PC-9 (cell line): Measurements from ENCODE around the gene TACC3. TPM values are rescaled to one million over a fixed set of nuclear protein-coding genes. Genes with fewer than 3 reads are reported as not detected.

Experiments
- BruUV-seq: library from RNA; stranded (reverse); fragments of 400-500 nt; replicated peaks from 2 replicates; lab custom pipeline; 2021; lab: Mats Ljungman, UMichigan
- CTCF ChIA-PET: fragments of 300-600 bp; sonication (Branson Sonifier 250); formaldehyde crosslinking; loops from one replicate; lab custom pipeline; 2022; ENCODE audit warnings: antibody characterized with exemption; lab: Charles Lee
- POLR2A ChIA-PET: fragments of 300-600 bp; sonication (Branson Sonifier 250); formaldehyde crosslinking; loops from one replicate; lab custom pipeline; 2022; ENCODE audit warnings: antibody characterized with exemption; ENCODE audit not compliant: unreplicated experiment; lab: Charles Lee
- DNase-seq, 2 experiments: peaks; one replicate each; pipeline versions ENCODE4 v3.0.0 to v3.0.0-alpha.2; 2015 to 2022; ENCODE audit warnings: mixed read lengths in 1 of 2
- H2AFZ ChIP-seq: fragments of 200-600 bp; sonication (generic); 2 replicates; pipeline ENCODE4 v1.8.1; 2017; ENCODE audit warnings: antibody characterized with exemption
- H3F3A ChIP-seq: fragments of 200-600 bp; sonication (generic); 2 replicates; pipeline ENCODE4 v1.8.1; 2017; ENCODE audit warnings: antibody characterized with exemption, mild to moderate bottlenecking, low read depth; ENCODE audit not compliant: insufficient read depth
- H3K27ac ChIP-seq: fragments of 200-600 bp; sonication (generic); 2 replicates; pipeline ENCODE4 v1.6.1; 2016; ENCODE audit warnings: mixed run types
- H3K27me3 ChIP-seq: fragments of 200-600 bp; sonication (generic); 2 replicates; pipeline ENCODE4 v1.6.1; 2016; ENCODE audit warnings: low read depth, mixed run types; ENCODE audit not compliant: insufficient read depth
- H3K36me3 ChIP-seq: fragments of 200-600 bp; sonication (generic); 2 replicates; pipeline ENCODE4 v1.6.1; 2016; ENCODE audit warnings: low read depth, mixed run types
- H3K4me1 ChIP-seq: fragments of 200-600 bp; sonication (generic); replicated peaks from 2 replicates; pipeline ENCODE4 v1.6.1; 2016; ENCODE audit warnings: mixed run types; ENCODE audit not compliant: insufficient read depth
- H3K4me2 ChIP-seq: fragments of 200-600 bp; sonication (generic); 2 replicates; pipeline ENCODE4 v1.6.1; 2017; ENCODE audit warnings: mixed run types
- H3K4me3 ChIP-seq: fragments of 200-600 bp; sonication (generic); 2 replicates; pipeline ENCODE4 v1.6.1; 2016; ENCODE audit warnings: mixed run types
- H3K79me2 ChIP-seq: fragments of 200-600 bp; sonication (generic); 2 replicates; pipeline ENCODE4 v1.6.1; 2017; ENCODE audit warnings: low read depth, mixed run types
- H3K9me2 ChIP-seq: fragments of 200-600 bp; sonication (generic); 2 replicates; pipeline ENCODE4 v1.8.1; 2017; ENCODE audit warnings: mild to moderate bottlenecking; ENCODE audit not compliant: insufficient read depth
- H3K9me3 ChIP-seq: fragments of 200-600 bp; sonication (generic); 2 replicates; pipeline ENCODE4 v1.8.1; 2016; ENCODE audit warnings: low read depth; ENCODE audit not compliant: insufficient read depth
- H4K20me1 ChIP-seq: fragments of 200-600 bp; sonication (generic); 2 replicates; pipeline ENCODE4 v1.8.1; 2017; ENCODE audit not compliant: insufficient read depth
- CTCF ChIP-seq: fragments of 200-600 bp; sonication (generic); conservative IDR thresholded peaks from 2 replicates; pipeline ENCODE4 v1.6.1; 2017; ENCODE audit warnings: mixed run types, antibody characterized with exemption, mild to moderate bottlenecking, moderate library complexity
- EZH2 ChIP-seq: fragments of 200-600 bp; sonication (generic); IDR thresholded peaks from 2 replicates; pipeline ENCODE4 v1.8.0; 2017; ENCODE audit warnings: antibody characterized with exemption, low read depth
- intact Hi-C: fragments of 100-400 bp; cut with micrococcal nuclease; formaldehyde crosslinking; loops from one replicate; pipeline ENCODE4 v1.10.0; 2022; ENCODE audit not compliant: unreplicated experiment
- total RNA-seq: library from RNA; stranded (reverse); gene quantifications from 2 replicates; pipeline ENCODE4 v1.2.3, GENCODE V29; 2021

The TACC3 gene
- total RNA-seq, 1 experiment from 2014 or later = 134 TPM

- DNase-seq = no peak
- no peaks in the 10 kb centered on the region for H4K20me1 ChIP-seq
- H3K79me2 ChIP-seq = no peaks in the 10 kb centered on the region
- H3K9me2 ChIP-seq = no peaks in the 10 kb centered on the region
- peaks cover 9% of the 10 kb centered on the region for H3K4me1 ChIP-seq
- CTCF ChIA-PET = no interaction called here
- no peaks in the 10 kb centered on the region for H3K36me3 ChIP-seq
- no peak overlapping the region for H2AFZ ChIP-seq
- peaks cover 2% of the 10 kb centered on the region; the same call in 1 of the 2 replicates for H3K27me3 ChIP-seq
- POLR2A ChIA-PET = no interaction called here
- peaks cover 5% of the 10 kb centered on the region; the same call in 1 of the 2 replicates for H3F3A ChIP-seq
- H3K4me2 ChIP-seq = no peak overlapping the region
- no peak overlapping the region for H3K4me3 ChIP-seq
- no peaks in the 10 kb centered on the region for H3K9me3 ChIP-seq
- no TSS peak for BruUV-seq
- no peak overlapping the region for H3K27ac ChIP-seq
- no peak for TF ChIP-seq EZH2
- TF ChIP-seq CTCF = no peak
- intact Hi-C loops = no loop called here
Measured at GRCh38 chr4:1761130-1761689, 39.9 kb downstream of the TACC3 start.

- Histone ChIP-seq H2AFZ (no peak overlapping the region), H3K79me2 (no peaks in the 10 kb centered on the region), H3K4me3 (no peak overlapping the region), H3K4me2 (no peak overlapping the region), H4K20me1 (no peaks in the 10 kb centered on the region), H3K9me2 (no peaks in the 10 kb centered on the region), H3K36me3 (no peaks in the 10 kb centered on the region), H3K27ac (no peak overlapping the region), H3F3A (peaks cover 5% of the 10 kb centered on the region; the same call in 1 of the 2 replicates), H3K9me3 (no peaks in the 10 kb centered on the region), H3K4me1 (peaks cover 16% of the 10 kb centered on the region), H3K27me3 (peaks cover 2% of the 10 kb centered on the region; the same call in 1 of the 2 replicates)
- TF ChIP-seq CTCF (no peak), EZH2 (no peak)
- ChIA-PET POLR2A (no interaction called here), CTCF (no interaction called here)
- intact Hi-C loops = no loop called here
- no TSS peak for BruUV-seq
- no peak for DNase-seq
Measured at GRCh38 chr4:1762264-1763010, 41.1 kb downstream of the TACC3 start.

- TF ChIP-seq CTCF (no peak), EZH2 (no peak)
- POLR2A ChIA-PET = no interaction called here
- H3K4me2 ChIP-seq = no peak overlapping the region
- H3K36me3 ChIP-seq = no peaks in the 10 kb centered on the region
- CTCF ChIA-PET = no interaction called here
- H2AFZ ChIP-seq = no peak overlapping the region
- intact Hi-C loops = no loop called here
- no peak for DNase-seq
- H3F3A ChIP-seq = peaks cover 2% of the 10 kb centered on the region; the same call in 1 of the 2 replicates
- no peaks in the 10 kb centered on the region for H3K79me2 ChIP-seq
- no peaks in the 10 kb centered on the region for H4K20me1 ChIP-seq
- no peaks in the 10 kb centered on the region for H3K9me3 ChIP-seq
- H3K4me3 ChIP-seq = no peak overlapping the region
- H3K9me2 ChIP-seq = no peaks in the 10 kb centered on the region
- peaks cover 19% of the 10 kb centered on the region for H3K4me1 ChIP-seq
- peaks cover 2% of the 10 kb centered on the region; the same call in 1 of the 2 replicates for H3K27me3 ChIP-seq
- no peak overlapping the region for H3K27ac ChIP-seq
- BruUV-seq = no TSS peak
Measured at GRCh38 chr4:1763070-1763549, 41.8 kb downstream of the TACC3 start.
